Measurements from ENCODE around the gene RABAC1. TPM values are rescaled to one million over a fixed set of nuclear protein-coding genes. Genes with fewer than 3 reads are reported as not detected.

The RABAC1 gene
- total and polyA plus RNA-seq, 2 of the 13 experiments (the other 11 are each of a cell fraction or from before 2014, with no cell fraction given), result 37.4 to 74.0 TPM

DNA sequence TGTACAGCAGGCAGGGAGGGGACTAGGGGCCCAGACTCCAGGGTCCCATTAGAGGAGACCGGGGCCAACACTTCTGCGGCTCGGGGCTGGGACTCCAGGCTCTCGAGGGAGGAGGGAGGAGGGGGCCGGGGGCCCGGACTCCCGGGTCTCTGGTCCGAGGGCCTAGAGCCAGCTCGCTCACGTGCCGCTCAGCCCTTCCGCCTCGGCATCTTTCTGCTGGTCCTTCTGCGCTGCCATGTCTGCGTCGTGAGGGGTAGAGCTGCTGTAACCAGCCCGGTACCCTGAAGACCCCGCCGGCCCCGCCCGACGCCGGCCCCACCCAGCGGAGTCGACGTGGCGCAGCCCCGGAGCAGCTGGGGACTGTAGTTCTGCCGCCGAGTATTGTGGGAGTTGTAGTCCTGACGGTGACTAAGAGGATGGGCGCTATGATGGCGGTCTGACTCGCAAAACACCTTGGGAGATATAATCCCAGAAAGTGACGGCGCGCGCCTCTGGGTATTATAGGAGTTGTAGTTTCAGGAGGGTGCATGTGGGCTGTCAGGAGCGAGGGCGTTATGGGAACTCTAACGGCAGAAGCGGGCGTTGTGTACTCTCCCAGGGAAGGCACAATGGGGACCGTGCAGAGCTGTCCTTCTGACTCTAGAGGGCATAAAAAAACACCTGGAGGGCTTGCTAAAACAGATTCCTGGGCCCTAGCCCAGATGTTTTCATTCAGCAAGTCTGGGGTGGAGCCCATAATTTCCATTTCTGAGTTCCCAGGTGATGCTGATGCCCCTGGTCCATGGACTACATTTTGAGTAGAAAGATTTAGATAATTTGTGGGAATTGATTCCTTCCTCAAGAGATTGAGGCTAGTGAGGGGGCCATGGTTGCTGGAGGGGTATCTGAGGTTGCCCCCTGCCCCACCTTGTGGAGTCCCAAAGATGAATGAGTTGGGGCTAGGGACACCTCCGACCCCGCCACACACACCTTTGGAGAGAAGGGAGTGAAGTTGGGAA, at the start of gene RABAC1 (continued):
- TF ChIP-seq USF2 (IDR thresholded peaks at IDR 0.05; ENCODE audit: low read depth, low read length) (no peak), USF2 (CRISPR knock-in tag; IDR thresholded peaks at IDR 0.05; ENCODE audit: borderline replicate concordance) (no peak), REPIN1 (CRISPR knock-in tag; IDR thresholded peaks at IDR 0.05; ENCODE audit: borderline replicate concordance, low read depth) (no peak; the same call in 1 of the 2 replicates), ATRX (CRISPR knock-in tag; IDR thresholded peaks at IDR 0.05; ENCODE audit: borderline replicate concordance) (no peak), EEA1 (CRISPR knock-in tag; IDR thresholded peaks at IDR 0.05; ENCODE audit: borderline replicate concordance) (no peak), ZSCAN31 (CRISPR knock-in tag; IDR thresholded peaks at IDR 0.05; ENCODE audit: low read depth) (no peak), ZXDC (CRISPR knock-in tag; IDR thresholded peaks at IDR 0.05) (no peak), ZNF605 (CRISPR knock-in tag; IDR thresholded peaks at IDR 0.05) (no peak), ZNF777 (CRISPR knock-in tag; IDR thresholded peaks at IDR 0.05) (no peak), ZNF224 (CRISPR knock-in tag; IDR thresholded peaks at IDR 0.05) (0 out of 2 replicates have a peak, but pooled peaks have one; percentile 22), SCMH1 (CRISPR knock-in tag; IDR thresholded peaks at IDR 0.05; ENCODE audit: borderline replicate concordance) (no peak), ZNF572 (CRISPR knock-in tag; IDR thresholded peaks at IDR 0.05) (no peak), ZSCAN22 (CRISPR knock-in tag; IDR thresholded peaks at IDR 0.05) (no peak), NRL (CRISPR knock-in tag; IDR thresholded peaks at IDR 0.05; ENCODE audit: borderline replicate concordance) (no peak), NR2C2 (CRISPR knock-in tag; IDR thresholded peaks at IDR 0.05; ENCODE audit: borderline replicate concordance) (peak; percentile 62)
- TF ChIP-seq, protein P1, sequence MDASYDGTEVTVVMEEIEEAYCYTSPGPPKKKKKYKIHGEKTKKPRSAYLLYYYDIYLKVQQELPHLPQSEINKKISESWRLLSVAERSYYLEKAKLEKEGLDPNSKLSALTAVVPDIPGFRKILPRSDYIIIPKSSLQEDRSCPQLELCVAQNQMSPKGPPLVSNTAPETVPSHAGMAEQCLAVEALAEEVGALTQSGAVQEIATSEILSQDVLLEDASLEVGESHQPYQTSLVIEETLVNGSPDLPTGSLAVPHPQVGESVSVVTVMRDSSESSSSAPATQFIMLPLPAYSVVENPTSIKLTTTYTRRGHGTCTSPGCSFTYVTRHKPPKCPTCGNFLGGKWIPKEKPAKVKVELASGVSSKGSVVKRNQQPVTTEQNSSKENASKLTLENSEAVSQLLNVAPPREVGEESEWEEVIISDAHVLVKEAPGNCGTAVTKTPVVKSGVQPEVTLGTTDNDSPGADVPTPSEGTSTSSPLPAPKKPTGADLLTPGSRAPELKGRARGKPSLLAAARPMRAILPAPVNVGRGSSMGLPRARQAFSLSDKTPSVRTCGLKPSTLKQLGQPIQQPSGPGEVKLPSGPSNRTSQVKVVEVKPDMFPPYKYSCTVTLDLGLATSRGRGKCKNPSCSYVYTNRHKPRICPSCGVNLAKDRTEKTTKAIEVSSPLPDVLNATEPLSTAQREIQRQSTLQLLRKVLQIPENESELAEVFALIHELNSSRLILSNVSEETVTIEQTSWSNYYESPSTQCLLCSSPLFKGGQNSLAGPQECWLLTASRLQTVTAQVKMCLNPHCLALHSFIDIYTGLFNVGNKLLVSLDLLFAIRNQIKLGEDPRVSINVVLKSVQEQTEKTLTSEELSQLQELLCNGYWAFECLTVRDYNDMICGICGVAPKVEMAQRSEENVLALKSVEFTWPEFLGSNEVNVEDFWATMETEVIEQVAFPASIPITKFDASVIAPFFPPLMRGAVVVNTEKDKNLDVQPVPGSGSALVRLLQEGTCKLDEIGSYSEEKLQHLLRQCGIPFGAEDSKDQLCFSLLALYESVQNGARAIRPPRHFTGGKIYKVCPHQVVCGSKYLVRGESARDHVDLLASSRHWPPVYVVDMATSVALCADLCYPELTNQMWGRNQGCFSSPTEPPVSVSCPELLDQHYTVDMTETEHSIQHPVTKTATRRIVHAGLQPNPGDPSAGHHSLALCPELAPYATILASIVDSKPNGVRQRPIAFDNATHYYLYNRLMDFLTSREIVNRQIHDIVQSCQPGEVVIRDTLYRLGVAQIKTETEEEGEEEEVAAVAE (CRISPR knock-in tag; IDR thresholded peaks at IDR 0.05; ENCODE audit: borderline replicate concordance), result no peak

Data from HepG2 (cell line).